ENCODE results near the gene RAB39B.
A peak's percentile ranks its signal among the peaks of the same experiment; 100 is the strongest.

RAB39B gene

GRCh38 chrX:155313766-155314165 lies 49.5 kb upstream of the RAB39B start:
- Histone ChIP-seq H3K4me3 (ENCODE audit: low read depth, low read length) (no peak overlapping the region), H3K36me3 (ENCODE audit: control insufficient read depth in 2 of 2, insufficient read depth in 1 of 2, low read length in 2 of 2) (no peaks in the 10 kb centered on the region), H3K9me3 (ENCODE audit: control insufficient read depth, insufficient read depth, low read depth, low read length) (no peaks in the 10 kb centered on the region), H3K27ac (ENCODE audit: extremely low read depth, low read depth, low read length) (no peak overlapping the region), H3K4me1 (ENCODE audit: control insufficient read depth, insufficient read depth, low read length) (no peaks in the 10 kb centered on the region)
- ChIA-PET CTCF (no interaction called here), POLR2A (no interaction called here)
- no peak for TF ChIP-seq ZNF157 (tag by site-specific recombination; IDR thresholded peaks at IDR 0.05)
- 0 out of 2 replicates have a peak, but pooled peaks have one; percentile 35 for TF ChIP-seq HOXD13 (CRISPR knock-in tag; IDR thresholded peaks at IDR 0.05; ENCODE audit: borderline replicate concordance)

- POLR2A ChIA-PET: no interaction called here
- H3K36me3 ChIP-seq (ENCODE audit: control insufficient read depth in 2 of 2, insufficient read depth in 1 of 2, low read length in 2 of 2): no peaks in the 10 kb centered on the region
These were observed 29.5 kb upstream of the RAB39B start for GRCh38 chrX:155293771-155294170.

GRCh38 chrX:155279873-155280272 lies 15.6 kb upstream of the RAB39B start:
- no peak overlapping the region for H3K4me3 ChIP-seq (ENCODE audit: low read depth, low read length)
- ChIA-PET CTCF (interaction anchor here (0.9 to 1.1 kb wide), 2 partner anchors 13 to 26 kb away, joined by 3 read pairs; no protein-coding TSS in a partner anchor), POLR2A (no interaction called here)
- no peaks in the 10 kb centered on the region for H3K4me1 ChIP-seq (ENCODE audit: control insufficient read depth, insufficient read depth, low read length)
- TF ChIP-seq ZNF518A (tag by site-specific recombination; conservative IDR thresholded peaks at IDR 0.05; ENCODE audit: low read depth) (no peak), ZFP37 (tag by site-specific recombination; IDR thresholded peaks at IDR 0.05) (no peak), SP3 (tag by site-specific recombination; IDR thresholded peaks at IDR 0.05) (no peak), ZNF404 (tag by site-specific recombination; IDR thresholded peaks at IDR 0.05) (no peak), ZNF23 (tag by site-specific recombination; IDR thresholded peaks at IDR 0.05; ENCODE audit: borderline replicate concordance) (no peak), ZFP41 (tag by site-specific recombination; IDR thresholded peaks at IDR 0.05; ENCODE audit: borderline replicate concordance) (no peak), ZNF768 (tag by site-specific recombination; IDR thresholded peaks at IDR 0.05) (no peak), GLIS1 (tag by site-specific recombination; IDR thresholded peaks at IDR 0.05) (no peak), OSR2 (tag by site-specific recombination; IDR thresholded peaks at IDR 0.05) (no peak), ZNF354C (tag by site-specific recombination; IDR thresholded peaks at IDR 0.05; ENCODE audit: borderline replicate concordance, low read depth) (no peak)
- TF ChIP-seq, protein P1, sequence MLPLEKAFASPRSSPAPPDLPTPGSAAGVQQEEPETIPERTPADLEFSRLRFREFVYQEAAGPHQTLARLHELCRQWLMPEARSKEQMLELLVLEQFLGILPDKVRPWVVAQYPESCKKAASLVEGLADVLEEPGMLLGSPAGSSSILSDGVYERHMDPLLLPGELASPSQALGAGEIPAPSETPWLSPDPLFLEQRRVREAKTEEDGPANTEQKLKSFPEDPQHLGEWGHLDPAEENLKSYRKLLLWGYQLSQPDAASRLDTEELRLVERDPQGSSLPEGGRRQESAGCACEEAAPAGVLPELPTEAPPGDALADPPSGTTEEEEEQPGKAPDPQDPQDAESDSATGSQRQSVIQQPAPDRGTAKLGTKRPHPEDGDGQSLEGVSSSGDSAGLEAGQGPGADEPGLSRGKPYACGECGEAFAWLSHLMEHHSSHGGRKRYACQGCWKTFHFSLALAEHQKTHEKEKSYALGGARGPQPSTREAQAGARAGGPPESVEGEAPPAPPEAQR (tag by site-specific recombination; IDR thresholded peaks at IDR 0.05): no peak
- H3K9me3 ChIP-seq (ENCODE audit: control insufficient read depth, insufficient read depth, low read depth, low read length): no peaks in the 10 kb centered on the region
- H3K36me3 ChIP-seq (ENCODE audit: control insufficient read depth in 2 of 2, insufficient read depth in 1 of 2, low read length in 2 of 2): no peaks in the 10 kb centered on the region
- no peak overlapping the region for H3K27ac ChIP-seq (ENCODE audit: extremely low read depth, low read depth, low read length)

More at GRCh38 chrX:155293771-155294170, 29.5 kb upstream of the RAB39B start:
- H3K4me3 ChIP-seq (ENCODE audit: low read depth, low read length): no peak overlapping the region
- H3K9me3 ChIP-seq (ENCODE audit: control insufficient read depth, insufficient read depth, low read depth, low read length): no peaks in the 10 kb centered on the region; the same call in 1 of the 2 replicates
- TF ChIP-seq, protein P2, sequence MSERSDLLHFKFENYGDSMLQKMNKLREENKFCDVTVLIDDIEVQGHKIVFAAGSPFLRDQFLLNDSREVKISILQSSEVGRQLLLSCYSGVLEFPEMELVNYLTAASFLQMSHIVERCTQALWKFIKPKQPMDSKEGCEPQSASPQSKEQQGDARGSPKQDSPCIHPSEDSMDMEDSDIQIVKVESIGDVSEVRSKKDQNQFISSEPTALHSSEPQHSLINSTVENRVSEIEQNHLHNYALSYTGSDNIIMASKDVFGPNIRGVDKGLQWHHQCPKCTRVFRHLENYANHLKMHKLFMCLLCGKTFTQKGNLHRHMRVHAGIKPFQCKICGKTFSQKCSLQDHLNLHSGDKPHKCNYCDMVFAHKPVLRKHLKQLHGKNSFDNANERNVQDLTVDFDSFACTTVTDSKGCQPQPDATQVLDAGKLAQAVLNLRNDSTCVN (tag by site-specific recombination; optimal IDR thresholded peaks at IDR 0.05): no peak
- TF ChIP-seq ZNF140 (tag by site-specific recombination; IDR thresholded peaks at IDR 0.05) (no peak), ZNF157 (tag by site-specific recombination; IDR thresholded peaks at IDR 0.05) (no peak)
- H3K4me1 ChIP-seq (ENCODE audit: control insufficient read depth, insufficient read depth, low read length): no peaks in the 10 kb centered on the region
- CTCF ChIA-PET: no interaction called here
- no peak overlapping the region for H3K27ac ChIP-seq (ENCODE audit: extremely low read depth, low read depth, low read length)
